CD8-positive, alpha-beta memory T cell (primary cell): ENCODE measurements around the gene SETDB2. TPM values are rescaled to one million over a fixed set of nuclear protein-coding genes. Genes with fewer than 3 reads are reported as not detected.
"Not testable (repeated sequence)": the region's sequence is repeated elsewhere in the genome, so short reads cannot be mapped to it uniquely, and the experiment has no call there.

Experiments used
- CTCF ChIA-PET: fragments of 350-600 bp; sonication (Branson Sonifier 250); formaldehyde crosslinking; loops from one replicate; lab custom pipeline; 2021; ENCODE audit warnings: antibody characterized with exemption; lab: Charles Lee
- POLR2A ChIA-PET: fragments of 350-600 bp; sonication (Branson Sonifier 250); formaldehyde crosslinking; loops from one replicate; lab custom pipeline; 2021; ENCODE audit warnings: antibody characterized with exemption; lab: Charles Lee
- DNase-seq, 5 donors: peaks; one replicate each; pipeline versions ENCODE4 v3.0.0 to v3.0.0-alpha.2; 2020 to 2022; ENCODE audit warnings: mixed read lengths in 1 of 5
- H3K27ac ChIP-seq: one replicate; pipeline ENCODE4 v1.7.0; 2013; ENCODE audit warnings: low read depth, mild to moderate bottlenecking, low read length, moderate library complexity
- H3K27me3 ChIP-seq: 2 replicates; pipeline ENCODE4 v1.7.0; 2013; ENCODE audit warnings: low read length, mild to moderate bottlenecking; ENCODE audit not compliant: insufficient read depth, poor library complexity, severe bottlenecking
- H3K36me3 ChIP-seq: 2 replicates; pipeline ENCODE4 v1.7.0; 2013; ENCODE audit warnings: mild to moderate bottlenecking, low read length, moderate library complexity; ENCODE audit not compliant: insufficient read depth
- H3K4me1 ChIP-seq: 2 replicates; pipeline ENCODE4 v1.7.0; 2013; ENCODE audit warnings: mild to moderate bottlenecking, low read length, moderate library complexity; ENCODE audit not compliant: insufficient read depth
- H3K4me3 ChIP-seq: 2 replicates; pipeline ENCODE4 v1.7.0; 2013; ENCODE audit warnings: mild to moderate bottlenecking, low read length
- H3K9me3 ChIP-seq: 2 replicates; pipeline ENCODE4 v1.7.0; 2013; ENCODE audit warnings: mild to moderate bottlenecking, low read length
- H3K27ac Mint-ChIP-seq, 8 donors: one replicate each; pipeline ENCODE4 v1.8.0; 2020 to 2021; ENCODE audit warnings: mixed read lengths in 8 of 8, mild to moderate bottlenecking in 6 of 8, inconsistent platforms in 3 of 8, moderate library complexity in 3 of 8
- H3K27me3 Mint-ChIP-seq, 2 donors: one replicate each; pipeline ENCODE4 v1.8.0; 2020 to 2021; ENCODE audit warnings: mixed read lengths in 2 of 2, mild to moderate bottlenecking in 1 of 2, moderate library complexity in 1 of 2
- H3K36me3 Mint-ChIP-seq, 3 donors: one replicate each; pipeline ENCODE4 v1.8.0; 2020 to 2021; ENCODE audit warnings: mixed read lengths in 3 of 3, inconsistent platforms in 1 of 3, mild to moderate bottlenecking in 1 of 3
- H3K4me1 Mint-ChIP-seq, 3 donors: one replicate each; pipeline ENCODE4 v1.8.0; 2020 to 2021; ENCODE audit warnings: mixed read lengths in 3 of 3, inconsistent platforms in 1 of 3, mild to moderate bottlenecking in 1 of 3
- H3K4me3 Mint-ChIP-seq, 7 donors: one replicate each; pipeline ENCODE4 v1.8.0; 2020 to 2021; ENCODE audit warnings: mixed read lengths in 7 of 7, mild to moderate bottlenecking in 6 of 7, moderate library complexity in 4 of 7, inconsistent platforms in 2 of 7
- H3K9me3 Mint-ChIP-seq, 5 donors: one replicate each; pipeline ENCODE4 v1.8.0; 2020 to 2022; ENCODE audit warnings: mixed read lengths in 5 of 5, mild to moderate bottlenecking in 3 of 5, moderate library complexity in 2 of 5, inconsistent platforms in 1 of 5
- polyA plus RNA-seq: library from polyadenylated mRNA; unstranded; fragments of 300-500 nt; fragmentation: Illumina TruSeq; gene quantifications from one replicate; pipeline ENCODE4 v1.2.3, GENCODE V29; 2021
- total RNA-seq, 2 experiments: library from RNA; stranded (reverse); gene quantifications; one replicate each; pipeline ENCODE4 v1.2.3, GENCODE V29; 2021

SETDB2 gene
- total and polyA plus RNA-seq, 3 experiments from 2014 or later = 11.2 to 13.4 (median 13.1) TPM

- Mint-ChIP-seq H3K4me3 (no peak overlapping the region), H3K4me1 (peaks cover 0 to 5% (median 0%) of the 10 kb centered on the region in 3 donors), H3K36me3 (peaks cover 3 to 91% (median 33%) of the 10 kb centered on the region in 3 donors), H3K9me3 (no peaks in the 10 kb centered on the region), H3K27me3 (no peaks in the 10 kb centered on the region), H3K27ac (peak overlapping the region in 1 of 8 donors; percentile 61)
- H3K27me3 ChIP-seq = no peaks in the 10 kb centered on the region
- POLR2A ChIA-PET = no interaction called here
- H3K4me3 ChIP-seq = no peak overlapping the region
- H3K36me3 ChIP-seq = peaks cover 31% of the 10 kb centered on the region
- H3K4me1 ChIP-seq = no peaks in the 10 kb centered on the region
- no peak for DNase-seq
- H3K27ac ChIP-seq = no peak overlapping the region
- CTCF ChIA-PET = no interaction called here
- H3K9me3 ChIP-seq = no peaks in the 10 kb centered on the region
Measured at GRCh38 chr13:49481788-49482187, 37.7 kb downstream of the SETDB2 start.

GRCh38 chr13:49488563-49488962 is 44.5 kb downstream of the SETDB2 start:
- no peak overlapping the region for H3K4me3 ChIP-seq
- Mint-ChIP-seq H3K36me3 (peaks cover 9 to 64% (median 23%) of the 10 kb centered on the region in 3 donors), H3K27me3 (no peaks in the 10 kb centered on the region), H3K4me3 (no peak overlapping the region), H3K27ac (no peak overlapping the region), H3K9me3 (no peaks in the 10 kb centered on the region), H3K4me1 (no peaks in the 10 kb centered on the region)
- POLR2A ChIA-PET = no interaction called here
- H3K9me3 ChIP-seq = no peaks in the 10 kb centered on the region
- peaks cover 12% of the 10 kb centered on the region for H3K36me3 ChIP-seq
- H3K4me1 ChIP-seq = no peaks in the 10 kb centered on the region
- H3K27me3 ChIP-seq = no peaks in the 10 kb centered on the region
- CTCF ChIA-PET = no interaction called here
- no peak for DNase-seq
- no peak overlapping the region for H3K27ac ChIP-seq

DNA sequence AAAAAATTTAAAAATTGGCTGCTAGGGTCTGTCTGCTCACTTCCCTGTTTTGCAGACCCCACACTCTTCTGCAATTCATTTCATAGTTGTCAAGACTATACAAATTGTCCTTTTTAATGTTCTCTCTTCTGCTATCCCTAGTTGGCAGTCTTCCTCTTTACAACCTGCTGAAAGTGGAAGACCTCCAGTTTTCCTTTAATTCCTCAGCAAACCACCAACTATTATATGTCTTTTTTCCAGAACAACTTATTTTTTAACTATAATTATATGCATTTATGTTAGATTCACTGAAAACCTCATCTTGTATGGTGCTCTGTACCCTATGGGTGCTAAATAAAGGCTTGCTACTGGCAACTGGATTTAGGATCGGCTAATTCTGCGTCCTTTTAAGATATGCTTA is 50.6 kb downstream of the SETDB2 start:
- Mint-ChIP-seq H3K36me3 (peaks cover 3 to 34% (median 8%) of the 10 kb centered on the region in 3 donors), H3K4me1 (peaks cover 36 to 51% (median 40%) of the 10 kb centered on the region in 3 donors), H3K27ac (peak overlapping the region; percentile 17 to 100 (median 96)), H3K9me3 (no peaks in the 10 kb centered on the region), H3K27me3 (no peaks in the 10 kb centered on the region), H3K4me3 (peak overlapping the region; percentile 95 to 99 (median 98))
- Histone ChIP-seq H3K4me3 (no peak overlapping the region), H3K9me3 (no peaks in the 10 kb centered on the region), H3K27ac (peak overlapping the region; percentile 87), H3K4me1 (peaks cover 34% of the 10 kb centered on the region), H3K36me3 (no peaks in the 10 kb centered on the region), H3K27me3 (no peaks in the 10 kb centered on the region)
- no peak for DNase-seq
- POLR2A ChIA-PET = interaction anchor here (0.7 to 0.9 kb wide), 2 partner anchors 26 to 50 kb away, joined by 3 to 4 read pairs; no protein-coding TSS in a partner anchor
- CTCF ChIA-PET = no interaction called here

DNA sequence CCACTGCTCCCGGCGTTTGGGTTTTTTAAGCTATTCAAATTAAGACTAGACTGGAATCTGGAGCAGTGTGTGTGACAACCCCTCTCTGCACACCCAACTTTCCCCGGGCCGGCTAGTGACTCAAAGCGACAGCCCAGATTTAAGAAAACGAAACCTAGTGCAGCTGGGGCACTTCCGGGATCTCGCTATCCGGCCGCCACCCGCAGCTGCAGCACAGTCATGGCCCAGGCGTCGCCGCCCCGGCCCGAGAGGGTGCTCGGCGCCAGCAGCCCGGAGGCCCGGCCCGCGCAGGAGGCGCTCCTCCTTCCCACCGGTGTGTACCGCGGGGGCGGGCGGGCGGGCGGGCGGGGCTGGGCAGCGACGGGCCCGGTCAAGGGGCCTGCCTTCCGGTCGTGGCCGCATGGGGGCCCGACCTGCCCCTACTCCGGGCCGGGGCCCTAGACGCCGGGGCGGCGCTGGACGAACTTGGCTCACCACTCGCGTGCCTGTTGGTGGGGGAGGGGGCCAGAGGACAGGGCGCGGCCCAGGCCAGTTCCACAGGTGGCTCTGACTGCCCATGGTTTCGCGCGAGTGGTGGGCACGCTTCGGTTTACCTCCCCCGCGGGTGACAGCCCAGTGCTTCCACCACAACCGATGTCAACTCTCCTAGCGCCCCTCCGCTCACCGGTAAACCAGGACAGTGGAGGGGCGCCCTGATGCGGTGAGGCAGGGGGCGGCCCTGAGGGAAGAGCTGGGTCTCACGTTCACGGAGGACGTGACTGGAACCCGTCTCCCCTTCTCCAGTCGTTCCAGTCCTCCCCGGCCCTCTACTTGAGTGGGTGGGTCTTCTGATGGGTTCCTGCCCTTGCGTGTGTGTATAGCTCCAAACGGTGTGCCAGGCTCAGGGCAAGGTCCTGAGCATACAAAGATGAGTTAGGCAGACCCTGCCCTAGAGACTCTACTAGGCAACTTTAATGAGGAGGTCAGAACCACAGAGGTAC is 52.0 kb downstream of the SETDB2 start, which contains the start of gene PHF11:
Gene PHF11, plus strand, starts transcription at position 171 of the 980 bp plus-strand sequence. Its CDS starts 49 bp downstream, at position 220.
- peak within 1 kb of the TSS; percentile 87 for H3K27ac ChIP-seq
- H3K27ac Mint-ChIP-seq = peak within 1 kb of the TSS; percentile 94 to 100 (median 99)
- peaks cover 5% of the 10 kb centered on the region for H3K36me3 ChIP-seq
- H3K9me3 Mint-ChIP-seq = no peaks in the 10 kb centered on the region
- H3K4me3 Mint-ChIP-seq = peak within 1 kb of the TSS; percentile 95 to 99 (median 98)
- no peaks in the 10 kb centered on the region for H3K27me3 Mint-ChIP-seq
- peaks cover 3 to 39% (median 11%) of the 10 kb centered on the region in 3 donors for H3K36me3 Mint-ChIP-seq
- DNase-seq = peak; percentile 78 to 92 (median 84)
- POLR2A ChIA-PET = interaction anchor here (0.6 to 2.2 kb wide), 11 partner anchors 9 to 1957 kb away, joined by 3 to 67 read pairs (median 3); partner anchors contain the start of genes CAB39L, INTS6 and SETDB2
- H3K4me1 ChIP-seq = peaks cover 44% of the 10 kb centered on the region
- no peaks in the 10 kb centered on the region for H3K27me3 ChIP-seq
- no peaks in the 10 kb centered on the region for H3K9me3 ChIP-seq
- CTCF ChIA-PET = interaction anchor here (0.6 to 2.0 kb wide), 3 partner anchors 51 to 207 kb away, joined by 3 to 14 read pairs (median 3); partner anchors contain the start of genes CAB39L, RCBTB1 and SETDB2
- peaks cover 44 to 62% (median 51%) of the 10 kb centered on the region in 3 donors for H3K4me1 Mint-ChIP-seq
- H3K4me3 ChIP-seq = peak within 1 kb of the TSS; percentile 82

DNA sequence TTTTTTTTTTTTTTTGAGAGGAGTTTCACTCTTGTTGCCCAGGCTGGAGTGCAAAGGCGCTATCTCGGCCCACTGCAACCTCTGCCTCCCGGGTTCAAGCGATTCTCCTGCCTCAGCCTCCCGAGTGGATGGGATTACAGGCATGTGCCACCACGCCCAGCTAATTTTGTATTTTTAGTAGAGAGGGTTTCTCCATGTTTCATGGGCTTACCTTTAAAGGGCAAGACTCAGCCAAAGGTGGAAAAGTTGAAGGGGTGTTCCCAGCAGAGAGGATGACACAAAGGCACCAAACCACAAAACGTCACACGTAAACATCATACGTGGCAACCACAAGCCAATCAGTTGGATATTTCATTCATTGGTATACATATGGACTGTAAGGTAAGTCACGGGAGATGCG is 52.8 kb downstream of the SETDB2 start:
- not testable (repeated sequence) for H3K9me3 ChIP-seq, H3K27me3 ChIP-seq, H3K36me3 ChIP-seq, H3K27me3 Mint-ChIP-seq, H3K9me3 Mint-ChIP-seq
- Mint-ChIP-seq H3K4me3 (peak overlapping the region; percentile 86 to 97 (median 89)), H3K27ac (peak overlapping the region; percentile 88 to 99 (median 95)), H3K36me3 (peaks cover 3 to 36% (median 14%) of the 10 kb centered on the region in 3 donors), H3K4me1 (peaks cover 44 to 66% (median 51%) of the 10 kb centered on the region in 3 donors)
- DNase-seq = peak; percentile 25 to 72 (median 65)
- peak overlapping the region; percentile 84 for H3K27ac ChIP-seq
- ChIA-PET POLR2A (interaction anchor here (0.7 to 2.2 kb wide), 5 partner anchors 9 to 88 kb away, joined by 3 to 67 read pairs (median 3); partner anchors contain the start of genes CAB39L and SETDB2), CTCF (interaction anchor here (2.0 kb wide), 1 partner anchor 52 kb away, joined by 14 read pairs; the partner anchor contains the start of genes CAB39L and SETDB2)
- peak overlapping the region; percentile 71 for H3K4me3 ChIP-seq
- peaks cover 44% of the 10 kb centered on the region for H3K4me1 ChIP-seq

GRCh38 chr13:49497272-49497671 is 53.2 kb downstream of the SETDB2 start:
- Mint-ChIP-seq H3K4me3 (peak overlapping the region; percentile 86 to 97 (median 89)), H3K9me3 (no peaks in the 10 kb centered on the region), H3K36me3 (peaks cover 3 to 34% (median 12%) of the 10 kb centered on the region in 3 donors), H3K27ac (peak overlapping the region; percentile 88 to 99 (median 95)), H3K27me3 (no peaks in the 10 kb centered on the region), H3K4me1 (peaks cover 44 to 66% (median 51%) of the 10 kb centered on the region in 3 donors)
- CTCF ChIA-PET = no interaction called here
- no peaks in the 10 kb centered on the region for H3K9me3 ChIP-seq
- peak overlapping the region; percentile 84 for H3K27ac ChIP-seq
- no peak for DNase-seq
- POLR2A ChIA-PET = interaction anchor here (0.7 to 2.2 kb wide), 2 partner anchors 53 to 87 kb away, joined by 6 to 67 read pairs; partner anchors contain the start of genes CAB39L and SETDB2
- H3K4me1 ChIP-seq = peaks cover 44% of the 10 kb centered on the region
- no peaks in the 10 kb centered on the region for H3K27me3 ChIP-seq
- peaks cover 5% of the 10 kb centered on the region for H3K36me3 ChIP-seq
- no peak overlapping the region for H3K4me3 ChIP-seq

DNA sequence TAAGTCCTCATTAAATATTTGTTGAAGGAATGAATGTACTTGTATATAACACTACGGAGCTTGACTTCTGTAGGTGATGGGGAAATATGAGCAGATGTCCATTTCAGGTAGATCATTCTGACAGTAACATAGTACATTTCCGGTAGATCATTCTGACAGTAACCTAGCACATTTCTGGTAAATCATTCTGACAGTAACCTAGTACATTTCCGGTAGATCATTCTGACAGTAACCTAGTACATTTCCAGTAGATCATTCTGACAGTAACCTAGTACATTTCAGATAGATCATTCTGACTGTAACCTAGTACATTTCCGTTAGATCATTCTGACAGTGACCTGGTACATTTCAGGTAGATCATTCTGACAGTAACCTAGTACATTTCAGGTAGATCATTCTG is 54.1 kb downstream of the SETDB2 start:
- no peak overlapping the region for H3K4me3 ChIP-seq
- no peak for DNase-seq
- no peak overlapping the region for H3K27ac ChIP-seq
- POLR2A ChIA-PET = no interaction called here
- peaks cover 5% of the 10 kb centered on the region for H3K36me3 ChIP-seq
- Mint-ChIP-seq H3K4me3 (peak overlapping the region in 3 of 7 donors; percentile 0 to 96 (median 12)), H3K4me1 (peaks cover 48 to 74% (median 59%) of the 10 kb centered on the region in 3 donors), H3K27ac (peak overlapping the region; percentile 21 to 99 (median 95)), H3K36me3 (peaks cover 3 to 40% (median 12%) of the 10 kb centered on the region in 3 donors), H3K27me3 (no peaks in the 10 kb centered on the region), H3K9me3 (no peaks in the 10 kb centered on the region)
- H3K27me3 ChIP-seq = no peaks in the 10 kb centered on the region
- H3K9me3 ChIP-seq = no peaks in the 10 kb centered on the region
- CTCF ChIA-PET = no interaction called here
- H3K4me1 ChIP-seq = peaks cover 44% of the 10 kb centered on the region
